ENCODE data around the gene NDOR1.

- TF ChIP-seq POLR2AphosphoS5 (IDR thresholded peaks at IDR 0.05) (peak; percentile 80 to 81), CTCF (IDR thresholded peaks at IDR 0.05) (peak in 1 of 3 experiments; percentile 40), EP300 (IDR thresholded peaks at IDR 0.05) (no peak)
These were observed 49.3 kb downstream of the NDOR1 start, which contains the start of gene NELFB for GRCh38 chr9:137254624-137255447.

Data from esophagus muscularis mucosa (tissue), 4 donors.